ENCODE measurements around the gene CBARP. TPM values are rescaled to one million over a fixed set of nuclear protein-coding genes. Genes with fewer than 3 reads are reported as not detected.

CBARP gene
- total and polyA plus RNA-seq, 9 of the 15 experiments (the other 6 are each of a cell fraction or from before 2014, with no cell fraction given): 0.03 to 8.9 (median 1.2) TPM; not detected in 1

GRCh38 chr19:1221904-1222255 is 15.9 kb downstream of the CBARP start:
- ATAC-seq (no peak), DNase-seq (ENCODE audit: extremely low read depth in 1 of 4, low spot score in 3 of 4) (no peak), FAIRE-seq (no peak)
- Histone ChIP-seq H3K36me3 (ENCODE audit: control insufficient read depth, insufficient read depth, low read length) (peaks cover 84% of the 10 kb centered on the region; the same call in 2 of the 3 replicates), H3K4me1 (replicated peaks in 1 of 2; ENCODE audit: control insufficient read depth in 2 of 2, insufficient read depth in 2 of 2, low read length in 2 of 2) (peaks cover 8 to 80% of the 10 kb centered on the region in 2 experiments; a peak in 4 of 5 replicates), H3K4me3 (no peak overlapping the region), H3K9ac (ENCODE audit: insufficient read depth in 1 of 2, low read depth in 2 of 2, low read length in 2 of 2) (no peak overlapping the region), H2AFZ (ENCODE audit: low read depth, low read length) (no peak overlapping the region), H3K79me2 (ENCODE audit: control insufficient read depth, insufficient read depth, low read length) (peaks cover 46% of the 10 kb centered on the region), H3K9me3 (replicated peaks; ENCODE audit: control insufficient read depth, insufficient read depth, low read depth, low read length) (no peaks in the 10 kb centered on the region), H3K27me3 (ENCODE audit: control insufficient read depth in 2 of 2, insufficient read depth in 2 of 2, low read length in 2 of 2) (no peaks in the 10 kb centered on the region), H4K20me1 (replicated peaks; ENCODE audit: control insufficient read depth, insufficient read depth, low read length) (peaks cover 27% of the 10 kb centered on the region), H3K4me2 (ENCODE audit: insufficient read depth, low read length) (no peak overlapping the region), H3K9me1 (ENCODE audit: control insufficient read depth, insufficient read depth, low read length) (peaks cover under 1% of the 10 kb centered on the region), H3K27ac (ENCODE audit: extremely low read depth, low read depth, low read length) (no peak overlapping the region)
- ChIA-PET POLR2A (interaction anchor here (0.6 kb wide), 1 partner anchor 11 kb away, joined by 3 read pairs; no protein-coding TSS in a partner anchor), CTCF (ENCODE audit: low intra/inter-chr PET ratio) (interaction anchor here (0.8 kb wide), 2 partner anchors 18 to 27 kb away, joined by 3 read pairs; partner anchors contain the start of gene MIDN)
- intact Hi-C loops (cut with micrococcal nuclease): loop anchor here (2.0 kb wide), 1 partner anchor 15 kb away; no protein-coding TSS in a partner anchor
- WGBS (ENCODE audit: insufficient coverage, low coverage, missing lambda C conversion rate): 98% methylated on average over 9 of the region's 22 CpGs
- in situ Hi-C loops (cut with MboI): no loop called here
- TF ChIP-seq SMAD4 (CRISPR knock-in tag; conservative IDR thresholded peaks at IDR 0.05): no peak
- TF ChIP-seq ZBTB12 (CRISPR knock-in tag; IDR thresholded peaks at IDR 0.05): no peak
- no peak for TF ChIP-seq NEUROD1 (IDR thresholded peaks at IDR 0.05; ENCODE audit: borderline replicate concordance, low read depth, low read length, partially characterized antibody)
- TF ChIP-seq POLR2G (IDR thresholded peaks at IDR 0.05; ENCODE audit: low read depth, low read length): peak; percentile 18
- TF ChIP-seq NFE2L1 (tag; IDR thresholded peaks at IDR 0.05; ENCODE audit: borderline replicate concordance, low read depth): no peak
- no TSS peak for BruUV-seq (replicated peaks)

Measured in K562 (cell line).